Testis (tissue), 3 donors: ENCODE data around the gene UNC50. TPM values are rescaled to one million over a fixed set of nuclear protein-coding genes. Genes with fewer than 3 reads are reported as not detected.
A peak's percentile ranks its signal among the peaks of the same experiment; 100 is the strongest.

Source experiments
- DNase-seq: peaks from one replicate; pipeline ENCODE4 v3.0.0-alpha.2; 2019
- H3K27ac ChIP-seq, 2 donors: fragments of 200-600 bp; sonication (generic); one replicate each; pipeline ENCODE4 v1.5.1; 2019
- H3K27me3 ChIP-seq: fragments of 200-600 bp; sonication (generic); one replicate; pipeline ENCODE4 v1.5.1; 2019
- H3K36me3 ChIP-seq: fragments of 200-600 bp; sonication (generic); one replicate; pipeline ENCODE4 v1.5.1; 2017; ENCODE audit warnings: low read depth; ENCODE audit errors: missing control alignments
- H3K4me1 ChIP-seq: fragments of 200-600 bp; sonication (generic); one replicate; pipeline ENCODE4 v1.5.1; 2019
- H3K4me3 ChIP-seq, 2 donors: fragments of 200-600 bp; sonication (generic); one replicate each; pipeline ENCODE4 v1.5.1; 2017 to 2019
- H3K9me3 ChIP-seq: fragments of 200-600 bp; sonication (generic); one replicate; pipeline ENCODE4 v1.5.1; 2017
- CTCF ChIP-seq, 3 experiments: fragments of 450-650 bp in 2 of 3; fragments of 200-600 bp in 1 of 3; sonication (generic) in 1 of 3; IDR thresholded peaks; one replicate each; pipeline ENCODE4 v1.5.1; 2016 to 2019; ENCODE audit warnings: antibody characterized with exemption in 3 of 3, mild to moderate bottlenecking in 2 of 3, moderate library complexity in 1 of 3
- POLR2A ChIP-seq: fragments of 450-650 bp; IDR thresholded peaks from one replicate; pipeline ENCODE4 v1.6.1; 2017; ENCODE audit warnings: antibody characterized with exemption, mild to moderate bottlenecking, moderate library complexity
- WGBS, 2 donors: methylation state at CpG; one replicate each; pipeline ENCODE4 v1.1.5; 2018; 5-methylcytosine and 5-hydroxymethylcytosine counted together
- intact Hi-C: fragments of 100-400 bp; cut with DNase I; formaldehyde crosslinking; loops from one replicate; pipeline ENCODE4 v1.15.1; 2023; ENCODE audit warnings: low total_unique reads
- polyA plus RNA-seq: library from polyadenylated mRNA; stranded (reverse); fragments of 350-450 nt; fragmentation: Illumina TruSeq; extraction: RNeasy Lipid Tissue Mini Kit (QIAGEN cat#74804); gene quantifications from one replicate; pipeline ENCODE4 v1.2.3, GENCODE V29; 2014; ENCODE audit warnings: low read depth, low replicate concordance; ENCODE audit not compliant: insufficient read depth
- total RNA-seq, 2 donors: library from RNA; depleted of rRNA; stranded (reverse); fragments of >200 nt; gene quantifications; one replicate each; pipeline ENCODE4 v1.2.3, GENCODE V29; 2016

The UNC50 gene
- total and polyA plus RNA-seq, 3 donors from 2014 or later, result 60.4 to 102 (median 60.8) TPM

GRCh38 chr2:98565286-98565860, 43.0 kb upstream of the UNC50 start:
- no peaks in the 10 kb centered on the region for H3K9me3 ChIP-seq
- H3K27ac ChIP-seq, result no peak overlapping the region
- intact Hi-C loops, result no loop called here
- DNase-seq, result no peak
- no peaks in the 10 kb centered on the region for H3K27me3 ChIP-seq
- no peaks in the 10 kb centered on the region for H3K4me1 ChIP-seq
- no peak overlapping the region for H3K4me3 ChIP-seq
- TF ChIP-seq POLR2A (no peak), CTCF (IDR thresholded peaks at IDR 0.05) (no peak)
- 90 to 91% methylated on average over 9 of the region's 9 CpGs for WGBS, 2 donors
- H3K36me3 ChIP-seq, result no peaks in the 10 kb centered on the region

- H3K9me3 ChIP-seq, result no peaks in the 10 kb centered on the region
- no peaks in the 10 kb centered on the region for H3K27me3 ChIP-seq
- no peaks in the 10 kb centered on the region for H3K4me1 ChIP-seq
- no peaks in the 10 kb centered on the region for H3K36me3 ChIP-seq
- DNase-seq, result no peak
- H3K27ac ChIP-seq, result no peak overlapping the region
- TF ChIP-seq CTCF (IDR thresholded peaks at IDR 0.05) (no peak), POLR2A (no peak)
- WGBS, 2 donors, result 94 to 95% methylated on average over 19 of the region's 19 CpGs
- H3K4me3 ChIP-seq, result no peak overlapping the region
- intact Hi-C loops, result no loop called here
Observed at GRCh38 chr2:98565941-98566340, 42.4 kb upstream of the UNC50 start.

- Histone ChIP-seq H3K27me3 (no peaks in the 10 kb centered on the region), H3K9me3 (no peaks in the 10 kb centered on the region), H3K36me3 (no peaks in the 10 kb centered on the region), H3K27ac (no peak overlapping the region), H3K4me3 (no peak overlapping the region), H3K4me1 (no peaks in the 10 kb centered on the region)
- TF ChIP-seq CTCF (IDR thresholded peaks at IDR 0.05) (no peak), POLR2A (no peak)
- intact Hi-C loops, result no loop called here
- no peak for DNase-seq
- WGBS, 2 donors, result 92 to 97% methylated on average over 10 to 11 of the region's 11 CpGs
Observed at GRCh38 chr2:98568161-98568956, 40.0 kb upstream of the UNC50 start.

GRCh38 chr2:98569197-98569793, 39.1 kb upstream of the UNC50 start:
- peak; percentile 70 for DNase-seq
- 83 to 95% methylated on average over 11 to 19 of the region's 19 CpGs for WGBS, 2 donors
- TF ChIP-seq CTCF (IDR thresholded peaks at IDR 0.05), result peak; percentile 41 to 89 (median 61)
- no peak for TF ChIP-seq POLR2A

More at GRCh38 chr2:98569197-98569793, 39.1 kb upstream of the UNC50 start:
- Histone ChIP-seq H3K36me3 (no peaks in the 10 kb centered on the region), H3K4me1 (no peaks in the 10 kb centered on the region), H3K9me3 (no peaks in the 10 kb centered on the region), H3K27ac (no peak overlapping the region), H3K4me3 (no peak overlapping the region), H3K27me3 (no peaks in the 10 kb centered on the region)
- intact Hi-C loops, result no loop called here
